Measurements from ENCODE around the gene MN1.

DNA sequence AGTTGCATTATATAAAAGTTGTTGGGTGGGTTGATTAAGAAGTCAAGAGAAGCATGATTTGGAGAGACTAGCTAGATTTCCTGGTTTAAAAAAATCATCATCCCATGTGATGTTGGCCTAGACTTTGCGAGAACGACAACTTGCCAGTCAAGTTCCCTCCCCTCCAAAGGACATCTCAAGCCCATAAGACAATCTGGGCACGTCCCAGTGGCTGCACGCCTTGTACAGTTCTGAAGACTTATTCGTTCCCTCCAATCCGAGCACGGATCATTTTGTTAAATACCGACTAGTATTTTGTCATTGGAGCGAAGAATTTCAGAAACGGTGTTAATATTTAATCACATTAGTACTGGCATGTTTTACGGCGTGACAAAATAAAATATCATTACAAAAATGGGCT, 8.0 kb downstream of the MN1 start:
- TF ChIP-seq, protein P1, sequence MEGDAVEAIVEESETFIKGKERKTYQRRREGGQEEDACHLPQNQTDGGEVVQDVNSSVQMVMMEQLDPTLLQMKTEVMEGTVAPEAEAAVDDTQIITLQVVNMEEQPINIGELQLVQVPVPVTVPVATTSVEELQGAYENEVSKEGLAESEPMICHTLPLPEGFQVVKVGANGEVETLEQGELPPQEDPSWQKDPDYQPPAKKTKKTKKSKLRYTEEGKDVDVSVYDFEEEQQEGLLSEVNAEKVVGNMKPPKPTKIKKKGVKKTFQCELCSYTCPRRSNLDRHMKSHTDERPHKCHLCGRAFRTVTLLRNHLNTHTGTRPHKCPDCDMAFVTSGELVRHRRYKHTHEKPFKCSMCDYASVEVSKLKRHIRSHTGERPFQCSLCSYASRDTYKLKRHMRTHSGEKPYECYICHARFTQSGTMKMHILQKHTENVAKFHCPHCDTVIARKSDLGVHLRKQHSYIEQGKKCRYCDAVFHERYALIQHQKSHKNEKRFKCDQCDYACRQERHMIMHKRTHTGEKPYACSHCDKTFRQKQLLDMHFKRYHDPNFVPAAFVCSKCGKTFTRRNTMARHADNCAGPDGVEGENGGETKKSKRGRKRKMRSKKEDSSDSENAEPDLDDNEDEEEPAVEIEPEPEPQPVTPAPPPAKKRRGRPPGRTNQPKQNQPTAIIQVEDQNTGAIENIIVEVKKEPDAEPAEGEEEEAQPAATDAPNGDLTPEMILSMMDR (IDR thresholded peaks at IDR 0.05), result no peak
- no peak for TF ChIP-seq EP300 (IDR thresholded peaks at IDR 0.05)
- no peak for TF ChIP-seq POLR2A (IDR thresholded peaks at IDR 0.05)
- TF ChIP-seq POLR2AphosphoS5 (IDR thresholded peaks at IDR 0.05), result no peak
